Panc1 (cell line): ENCODE results near the gene SMCO3. TPM values are rescaled to one million over a fixed set of nuclear protein-coding genes. Genes with fewer than 3 reads are reported as not detected.

Experiments used
- ATAC-seq: fragments of 200-7000 bp; cut with Tn5 transposase; 2 replicates; pipeline ENCODE4 v1.9.1; 2020; ENCODE audit warnings: mild to moderate bottlenecking, moderate library complexity
- BruUV-seq: library from RNA; stranded (reverse); fragments of 400-500 nt; replicated peaks from 2 replicates; lab custom pipeline; 2021; lab: Mats Ljungman, UMichigan
- CTCF ChIA-PET: fragments of 300-600 bp; sonication (Branson Sonifier 250); formaldehyde crosslinking; loops from one replicate; lab custom pipeline; 2022; ENCODE audit warnings: antibody characterized with exemption; lab: Charles Lee
- POLR2A ChIA-PET: fragments of 300-600 bp; sonication (Branson Sonifier 250); formaldehyde crosslinking; loops from one replicate; lab custom pipeline; 2022; ENCODE audit warnings: antibody characterized with exemption; lab: Charles Lee
- DNase-seq: peaks from one replicate; pipeline ENCODE4 v3.0.0-alpha.2; 2010; ENCODE audit warnings: low read depth, low spot score
- H3K27ac ChIP-seq: 2 replicates; pipeline ENCODE4 v1.5.1; 2011; ENCODE audit warnings: mild to moderate bottlenecking, low read length, inconsistent platforms
- H3K27me3 ChIP-seq: fragments of 200-500 bp; sonication (Bioruptor generic); 2 replicates; pipeline ENCODE4 v1.6.0; 2014; ENCODE audit warnings: low read length, inconsistent platforms; ENCODE audit not compliant: control insufficient read depth, insufficient read depth
- H3K36me3 ChIP-seq: fragments of 200-500 bp; sonication (Bioruptor generic); 2 replicates; pipeline ENCODE4 v1.5.1; 2014; ENCODE audit warnings: inconsistent platforms, mild to moderate bottlenecking, low read length, moderate library complexity; ENCODE audit not compliant: control insufficient read depth, insufficient read depth
- H3K4me1 ChIP-seq: 2 replicates; pipeline ENCODE4 v1.5.1; 2011; ENCODE audit warnings: inconsistent platforms, mild to moderate bottlenecking, low read length, moderate library complexity; ENCODE audit not compliant: control insufficient read depth, insufficient read depth
- H3K4me3 ChIP-seq, 2 experiments: 2 replicates each; pipeline ENCODE4 v1.5.1; 2011 to 2012; ENCODE audit warnings: low read depth in 2 of 2, low read length in 2 of 2, mild to moderate bottlenecking in 2 of 2, inconsistent platforms in 1 of 2, moderate library complexity in 1 of 2
- H3K9me3 ChIP-seq: fragments of 200-500 bp; sonication (Bioruptor generic); 2 replicates; pipeline ENCODE4 v1.5.1; 2014; ENCODE audit warnings: low read depth, mild to moderate bottlenecking, inconsistent platforms, low read length, moderate library complexity; ENCODE audit not compliant: control insufficient read depth, insufficient read depth
- CTCF ChIP-seq: fragments of 450-650 bp; IDR thresholded peaks from 2 replicates; pipeline ENCODE4 v1.5.1; 2017; ENCODE audit warnings: mild to moderate bottlenecking
- POLR2AphosphoS5 ChIP-seq: IDR thresholded peaks from 2 replicates; pipeline ENCODE4 v1.6.1; 2012; ENCODE audit warnings: mild to moderate bottlenecking, low read depth, low read length, moderate library complexity
- SIN3A ChIP-seq: IDR thresholded peaks from 2 replicates; pipeline ENCODE4 v1.6.1; 2012; ENCODE audit warnings: low read depth, mild to moderate bottlenecking, low read length, moderate library complexity, borderline replicate concordance; ENCODE audit not compliant: insufficient read depth
- TCF7L2 ChIP-seq: IDR thresholded peaks from 2 replicates; pipeline ENCODE4 v1.6.1; 2011; ENCODE audit warnings: mild to moderate bottlenecking, low read depth, low read length, inconsistent platforms
- in situ Hi-C: cut with HindIII; loops from 2 replicates; pipeline ENCODE4 v1.10.0; 2016; ENCODE audit warnings: low sequenced_read_pairs, low pct_unique_long_range_greater_than_20kb
- intact Hi-C: fragments of 100-400 bp; cut with micrococcal nuclease; formaldehyde crosslinking; loops from one replicate; pipeline ENCODE4 v1.10.0; 2022; ENCODE audit not compliant: unreplicated experiment
- total RNA-seq: library from RNA; stranded (reverse); gene quantifications from one replicate; pipeline ENCODE4 v1.2.1, GENCODE V29; 2021; ENCODE audit not compliant: unreplicated experiment
- TF ChIP-seq, protein P1 (sequence below), 2 experiments: IDR thresholded peaks; 2 replicates each; pipeline ENCODE4 v1.6.1; 2011 to 2012; ENCODE audit warnings: low read depth in 2 of 2, control low read depth in 1 of 2, low read length in 1 of 2, mild to moderate bottlenecking in 1 of 2, moderate library complexity in 1 of 2; ENCODE audit not compliant: insufficient read depth in 1 of 2

The SMCO3 gene
- total RNA-seq, 1 experiment from 2014 or later = not detected

- intact Hi-C loops (no loop called here), in situ Hi-C loops (no loop called here)
- Histone ChIP-seq H3K4me3 (no peak overlapping the region), H3K36me3 (peaks cover 5% of the 10 kb centered on the region), H3K27me3 (no peaks in the 10 kb centered on the region), H3K4me1 (peaks cover 4% of the 10 kb centered on the region; the same call in 1 of the 2 replicates), H3K27ac (no peak overlapping the region), H3K9me3 (no peaks in the 10 kb centered on the region)
- no TSS peak for BruUV-seq
- TF ChIP-seq, protein P1, sequence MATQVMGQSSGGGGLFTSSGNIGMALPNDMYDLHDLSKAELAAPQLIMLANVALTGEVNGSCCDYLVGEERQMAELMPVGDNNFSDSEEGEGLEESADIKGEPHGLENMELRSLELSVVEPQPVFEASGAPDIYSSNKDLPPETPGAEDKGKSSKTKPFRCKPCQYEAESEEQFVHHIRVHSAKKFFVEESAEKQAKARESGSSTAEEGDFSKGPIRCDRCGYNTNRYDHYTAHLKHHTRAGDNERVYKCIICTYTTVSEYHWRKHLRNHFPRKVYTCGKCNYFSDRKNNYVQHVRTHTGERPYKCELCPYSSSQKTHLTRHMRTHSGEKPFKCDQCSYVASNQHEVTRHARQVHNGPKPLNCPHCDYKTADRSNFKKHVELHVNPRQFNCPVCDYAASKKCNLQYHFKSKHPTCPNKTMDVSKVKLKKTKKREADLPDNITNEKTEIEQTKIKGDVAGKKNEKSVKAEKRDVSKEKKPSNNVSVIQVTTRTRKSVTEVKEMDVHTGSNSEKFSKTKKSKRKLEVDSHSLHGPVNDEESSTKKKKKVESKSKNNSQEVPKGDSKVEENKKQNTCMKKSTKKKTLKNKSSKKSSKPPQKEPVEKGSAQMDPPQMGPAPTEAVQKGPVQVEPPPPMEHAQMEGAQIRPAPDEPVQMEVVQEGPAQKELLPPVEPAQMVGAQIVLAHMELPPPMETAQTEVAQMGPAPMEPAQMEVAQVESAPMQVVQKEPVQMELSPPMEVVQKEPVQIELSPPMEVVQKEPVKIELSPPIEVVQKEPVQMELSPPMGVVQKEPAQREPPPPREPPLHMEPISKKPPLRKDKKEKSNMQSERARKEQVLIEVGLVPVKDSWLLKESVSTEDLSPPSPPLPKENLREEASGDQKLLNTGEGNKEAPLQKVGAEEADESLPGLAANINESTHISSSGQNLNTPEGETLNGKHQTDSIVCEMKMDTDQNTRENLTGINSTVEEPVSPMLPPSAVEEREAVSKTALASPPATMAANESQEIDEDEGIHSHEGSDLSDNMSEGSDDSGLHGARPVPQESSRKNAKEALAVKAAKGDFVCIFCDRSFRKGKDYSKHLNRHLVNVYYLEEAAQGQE (IDR thresholded peaks at IDR 0.05; ENCODE audit: insufficient read depth in 1 of 2, low read depth in 2 of 2, low read length in 1 of 2) = no peak
- TF ChIP-seq TCF7L2 = no peak
- TF ChIP-seq CTCF = no peak
- no peak for TF ChIP-seq POLR2AphosphoS5
- no peak for TF ChIP-seq SIN3A
- POLR2A ChIA-PET = no interaction called here
- no peak for DNase-seq
- CTCF ChIA-PET = no interaction called here
- ATAC-seq = no peak
These were observed 32.4 kb downstream of the SMCO3 start for GRCh38 chr12:14781563-14781962.

DNA sequence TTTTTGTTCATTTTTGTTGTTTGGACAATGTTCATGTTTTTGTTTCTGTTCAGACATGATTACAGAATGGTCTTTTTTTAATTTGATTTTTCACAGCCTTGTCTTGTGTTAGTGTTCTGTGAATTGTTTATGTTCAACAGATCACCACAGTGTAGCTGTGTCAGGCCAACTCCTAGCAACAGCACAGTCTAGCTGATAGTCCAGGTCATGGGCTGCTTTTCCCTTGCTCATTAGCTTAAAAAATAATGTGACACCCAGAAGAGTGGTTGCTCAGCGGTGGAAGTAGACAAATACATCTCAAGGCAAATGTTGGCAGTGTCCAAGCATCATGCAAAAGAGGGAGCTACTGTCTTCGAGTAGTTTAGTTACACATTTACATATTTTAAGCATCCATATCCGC is 33.1 kb downstream of the SMCO3 start:
- ChIA-PET CTCF (no interaction called here), POLR2A (no interaction called here)
- DNase-seq = no peak
- intact Hi-C loops (no loop called here), in situ Hi-C loops (no loop called here)
- H3K27ac ChIP-seq = no peak overlapping the region
- ATAC-seq = no peak
- BruUV-seq = no TSS peak
- no peaks in the 10 kb centered on the region for H3K27me3 ChIP-seq
- no peaks in the 10 kb centered on the region for H3K9me3 ChIP-seq
- no peaks in the 10 kb centered on the region; the same call in 1 of the 2 replicates for H3K36me3 ChIP-seq
- H3K4me3 ChIP-seq = no peak overlapping the region
- H3K4me1 ChIP-seq = peaks cover 11% of the 10 kb centered on the region
- TF ChIP-seq, protein P1 (IDR thresholded peaks at IDR 0.05; ENCODE audit: insufficient read depth in 1 of 2, low read depth in 2 of 2, low read length in 1 of 2) = no peak
